Spleen (tissue), 7 donors: Measurements from ENCODE around the gene AOX1.

Experiments used
- CTCF ChIP-seq, 11 experiments: fragments of 200-600 bp in 7 of 11; fragments of 450-650 bp in 4 of 11; sonication (generic) in 4 of 11; IDR thresholded peaks in 8 of 11; conservative IDR thresholded peaks in 3 of 11; 1 replicate in 7 of 11; 2 replicates in 4 of 11; pipeline versions ENCODE4 v1.4.0 to v1.8.0; 2016 to 2021; ENCODE audit warnings: antibody characterized with exemption in 11 of 11, inconsistent platforms in 4 of 11, mild to moderate bottlenecking in 1 of 11
- POLR2A ChIP-seq, 3 donors: fragments of 450-650 bp; IDR thresholded peaks; one replicate each; pipeline ENCODE4 v1.5.1; 2017; ENCODE audit warnings: antibody characterized with exemption in 3 of 3, mild to moderate bottlenecking in 1 of 3
- POLR2AphosphoS5 ChIP-seq, 3 donors: sonication (generic); formaldehyde crosslinking; IDR thresholded peaks; one replicate each; pipeline ENCODE4 v1.5.1; 2017; ENCODE audit warnings: antibody characterized with exemption in 3 of 3
- donor health status: DM: no; HTN: no; CAD: no; lungs with moderate emphysema.
- donor health status: DM: no; HTN: no; CAD: no.
- donor health status: DM: no; HTN: no; CAD: no.

GRCh38 chr2:200668478-200668877 is 82.7 kb downstream of the AOX1 start:
- no peak for TF ChIP-seq CTCF (IDR thresholded peaks at IDR 0.05 in 8 of 11, conservative IDR thresholded peaks at IDR 0.05 in 3 of 11)
- TF ChIP-seq POLR2A (IDR thresholded peaks at IDR 0.05), result no peak
- TF ChIP-seq POLR2AphosphoS5 (IDR thresholded peaks at IDR 0.05), result no peak
